ENCODE data around the gene PCYT1A.

DNA sequence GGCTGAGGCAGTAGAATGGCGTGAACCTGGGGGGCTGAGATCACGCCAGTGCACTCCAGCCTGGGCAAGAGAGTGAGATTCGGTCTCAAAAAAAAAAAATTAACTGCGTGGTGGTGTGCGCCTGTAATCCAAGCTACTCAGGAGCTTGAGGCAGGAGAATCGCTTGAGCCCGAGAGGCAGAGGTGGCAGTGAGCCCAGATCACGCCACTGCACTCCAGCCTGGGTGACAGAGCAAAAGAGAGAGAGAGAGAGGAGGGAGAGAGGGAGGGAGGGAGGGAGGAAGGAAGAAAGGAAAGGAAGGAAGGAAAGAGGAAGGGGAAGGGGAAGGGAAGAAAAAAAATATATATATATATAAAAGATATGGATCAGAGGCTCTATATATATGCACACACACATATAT lies 44.6 kb upstream of the PCYT1A start:
- TF ChIP-seq, protein P1, sequence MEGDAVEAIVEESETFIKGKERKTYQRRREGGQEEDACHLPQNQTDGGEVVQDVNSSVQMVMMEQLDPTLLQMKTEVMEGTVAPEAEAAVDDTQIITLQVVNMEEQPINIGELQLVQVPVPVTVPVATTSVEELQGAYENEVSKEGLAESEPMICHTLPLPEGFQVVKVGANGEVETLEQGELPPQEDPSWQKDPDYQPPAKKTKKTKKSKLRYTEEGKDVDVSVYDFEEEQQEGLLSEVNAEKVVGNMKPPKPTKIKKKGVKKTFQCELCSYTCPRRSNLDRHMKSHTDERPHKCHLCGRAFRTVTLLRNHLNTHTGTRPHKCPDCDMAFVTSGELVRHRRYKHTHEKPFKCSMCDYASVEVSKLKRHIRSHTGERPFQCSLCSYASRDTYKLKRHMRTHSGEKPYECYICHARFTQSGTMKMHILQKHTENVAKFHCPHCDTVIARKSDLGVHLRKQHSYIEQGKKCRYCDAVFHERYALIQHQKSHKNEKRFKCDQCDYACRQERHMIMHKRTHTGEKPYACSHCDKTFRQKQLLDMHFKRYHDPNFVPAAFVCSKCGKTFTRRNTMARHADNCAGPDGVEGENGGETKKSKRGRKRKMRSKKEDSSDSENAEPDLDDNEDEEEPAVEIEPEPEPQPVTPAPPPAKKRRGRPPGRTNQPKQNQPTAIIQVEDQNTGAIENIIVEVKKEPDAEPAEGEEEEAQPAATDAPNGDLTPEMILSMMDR (IDR thresholded peaks at IDR 0.05), result no peak
- no peak for TF ChIP-seq POLR2A (IDR thresholded peaks at IDR 0.05; ENCODE audit: low read depth)
- TF ChIP-seq EP300 (IDR thresholded peaks at IDR 0.05), result no peak
